ENCODE measurements around the gene PLD3.

The PLD3 gene

DNA sequence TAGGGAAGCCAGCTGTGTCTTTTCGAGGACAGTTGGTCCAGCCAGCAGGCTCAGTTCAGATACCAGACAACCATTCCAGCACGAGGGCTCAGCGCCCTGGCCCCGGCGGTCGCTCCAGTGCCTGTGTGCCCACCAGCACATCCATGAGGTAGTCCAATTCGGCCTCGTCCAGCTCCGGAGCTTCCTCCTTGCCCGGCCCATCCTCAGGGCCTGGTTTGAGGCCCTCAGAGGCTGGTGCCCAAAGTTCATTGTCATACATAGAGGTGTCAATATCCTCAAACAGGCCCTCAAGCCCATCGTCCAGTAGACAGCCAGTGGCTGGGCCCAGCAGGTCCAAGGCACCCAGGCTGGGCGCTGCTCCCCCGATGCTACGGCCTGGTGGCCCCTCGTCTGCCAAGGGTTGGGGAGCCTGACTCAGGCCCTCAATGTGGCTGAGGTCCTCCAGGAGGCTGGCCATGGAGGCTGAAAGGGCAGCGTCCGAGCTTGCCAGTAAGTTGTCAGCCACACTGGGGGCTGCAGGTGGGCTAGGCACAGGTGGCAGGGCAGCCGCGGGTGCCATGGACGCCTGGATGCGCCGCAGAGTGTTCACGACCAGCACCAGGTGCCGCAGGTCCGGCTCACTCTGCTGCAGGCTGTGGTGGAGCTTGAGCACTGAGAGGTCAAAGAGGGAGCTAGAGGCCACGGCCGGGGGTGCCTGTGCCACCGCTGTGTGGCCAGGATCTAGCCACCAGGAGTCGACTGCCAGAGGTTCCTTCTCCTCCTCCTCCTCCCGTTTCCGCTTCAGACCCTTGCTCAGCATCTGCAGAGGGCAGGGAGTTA is 74.5 kb downstream of the PLD3 start:
- DNase-seq (ENCODE audit: low read depth) = no peak
- H3K4me3 ChIP-seq (ENCODE audit: low read depth, low read length) = no peak overlapping the region

GRCh38 chr19:40423938-40424337 is 75.4 kb downstream of the PLD3 start:
- no peak for DNase-seq (ENCODE audit: low read depth)
- peak overlapping the region; percentile 59 for H3K4me3 ChIP-seq (ENCODE audit: low read depth, low read length)

GRCh38 chr19:40424637-40425449 is 76.3 kb downstream of the PLD3 start:
- DNase-seq (ENCODE audit: low read depth) = no peak
- peak overlapping the region; percentile 59 for H3K4me3 ChIP-seq (ENCODE audit: low read depth, low read length)

DNA sequence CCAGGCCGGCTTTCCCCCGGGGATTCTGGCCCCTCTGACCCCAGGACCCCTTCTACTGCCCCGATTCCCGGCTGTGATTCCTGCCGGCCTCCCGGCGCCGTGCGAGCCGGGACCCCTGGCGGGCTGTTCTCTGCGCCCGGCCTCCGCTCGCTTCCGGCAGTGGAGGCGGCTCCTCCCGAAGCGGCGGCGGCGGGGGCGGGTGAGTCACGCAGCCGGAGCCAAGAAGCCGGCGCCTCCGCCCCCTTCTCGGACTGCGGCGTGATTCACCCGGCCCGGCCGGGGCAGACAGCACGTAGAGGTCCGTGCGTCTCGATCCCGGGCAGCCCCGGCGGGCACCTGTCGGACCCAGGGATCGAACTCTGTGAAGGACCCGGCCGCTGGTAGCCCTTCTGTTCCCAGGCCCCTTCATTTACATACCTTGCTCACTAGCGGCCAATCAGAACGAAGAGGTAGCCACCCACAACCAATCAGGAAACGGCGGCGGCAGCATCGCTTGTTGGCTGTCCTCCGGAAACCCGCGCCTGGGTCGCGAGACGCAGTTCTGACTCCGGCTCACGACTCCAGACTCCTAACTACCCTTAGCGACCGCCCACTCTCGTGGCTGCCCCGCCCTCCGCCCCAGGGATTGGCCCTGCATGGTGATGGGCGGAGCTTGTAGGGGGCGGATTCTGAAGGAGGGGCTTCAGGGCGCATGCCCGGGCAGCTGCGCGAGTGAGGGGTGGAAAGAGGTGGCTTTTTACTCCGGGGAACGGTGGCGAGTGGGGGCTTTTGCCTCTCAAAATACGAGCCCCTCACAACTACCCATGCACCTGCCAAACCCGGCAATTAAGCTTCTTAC is 77.2 kb downstream of the PLD3 start, which contains the start of gene SERTAD1:
Gene SERTAD1, minus strand, starts transcription at position 543 of the 838 bp plus-strand sequence. CDS start 2,446 bp downstream, outside the sequence.
- peak; percentile 97 for DNase-seq (ENCODE audit: low read depth)
- H3K4me3 ChIP-seq (ENCODE audit: low read depth, low read length) = peak within 1 kb of the TSS; percentile 59
